GM12865 (cell line): ENCODE results near the gene RNGTT.
"Not testable (repeated sequence)": the region's sequence is repeated elsewhere in the genome, so short reads cannot be mapped to it uniquely, and the experiment has no call there.

Source experiments
- DNase-seq: peaks from one replicate; pipeline ENCODE4 v3.0.0; 2010; ENCODE audit warnings: low read depth
- H3K4me3 ChIP-seq: 2 replicates; pipeline ENCODE4 v1.5.1; 2011; ENCODE audit warnings: mild to moderate bottlenecking, low read depth, low read length, control low read depth
- CTCF ChIP-seq: IDR thresholded peaks from 2 replicates; pipeline ENCODE4 v1.5.1; 2011; ENCODE audit warnings: low read length, control low read depth, low read depth, inconsistent platforms; ENCODE audit not compliant: insufficient read depth; ENCODE audit errors: missing control alignments

The RNGTT gene

GRCh38 chr6:88953550-88954386 is 9.7 kb downstream of the RNGTT start:
- DNase-seq = no peak
- H3K4me3 ChIP-seq = no peak overlapping the region
- no peak for TF ChIP-seq CTCF

GRCh38 chr6:88952065-88952704 is 11.2 kb downstream of the RNGTT start:
- TF ChIP-seq CTCF = no peak
- DNase-seq = peak; percentile 5

GRCh38 chr6:88945415-88946008 is 17.9 kb downstream of the RNGTT start:
- H3K4me3 ChIP-seq = no peak overlapping the region
- no peak for DNase-seq
- TF ChIP-seq CTCF = no peak

More at GRCh38 chr6:88952065-88952704, 11.2 kb downstream of the RNGTT start:
- H3K4me3 ChIP-seq = no peak overlapping the region

GRCh38 chr6:88933521-88933920 is 29.9 kb downstream of the RNGTT start:
- no peak for TF ChIP-seq CTCF
- DNase-seq = no peak

GRCh38 chr6:88932019-88932418 is 31.4 kb downstream of the RNGTT start:
- H3K4me3 ChIP-seq = not testable (repeated sequence)
- DNase-seq = peak; percentile 59

More at GRCh38 chr6:88933521-88933920, 29.9 kb downstream of the RNGTT start:
- H3K4me3 ChIP-seq = no peak overlapping the region

- DNase-seq = no peak
- H3K4me3 ChIP-seq = no peak overlapping the region
- TF ChIP-seq CTCF = no peak
Measured at GRCh38 chr6:88922775-88923548, 40.5 kb downstream of the RNGTT start.

GRCh38 chr6:88921734-88922133 is 41.7 kb downstream of the RNGTT start:
- no peak for DNase-seq
- TF ChIP-seq CTCF = no peak
- no peak overlapping the region for H3K4me3 ChIP-seq
